Parathyroid adenoma (tissue), 2 donors: ENCODE measurements around the gene GANC.
"Not testable (repeated sequence)": the region's sequence is repeated elsewhere in the genome, so short reads cannot be mapped to it uniquely, and the experiment has no call there.

Experiments used
- H2AFZ ChIP-seq: fragments of 300-600 bp; sonication (generic); one replicate; pipeline ENCODE4 v1.7.0; 2017; ENCODE audit warnings: antibody characterized with exemption, mild to moderate bottlenecking
- H3K27ac ChIP-seq: fragments of 300-600 bp; sonication (generic); one replicate; pipeline ENCODE4 v1.7.0; 2017
- H3K27me3 ChIP-seq: fragments of 300-600 bp; sonication (generic); one replicate; pipeline ENCODE4 v1.7.0; 2017; ENCODE audit warnings: low read length; ENCODE audit not compliant: control insufficient read depth, insufficient read depth
- H3K36me3 ChIP-seq: fragments of 300-600 bp; sonication (generic); one replicate; pipeline ENCODE4 v1.7.0; 2017; ENCODE audit warnings: low read length; ENCODE audit not compliant: control insufficient read depth, insufficient read depth
- H3K4me1 ChIP-seq: fragments of 300-600 bp; sonication (generic); one replicate; pipeline ENCODE4 v1.7.0; 2017; ENCODE audit warnings: control low read depth
- H3K4me2 ChIP-seq: fragments of 300-600 bp; sonication (generic); one replicate; pipeline ENCODE4 v1.7.0; 2017; ENCODE audit warnings: low read length
- H3K4me3 ChIP-seq: fragments of 300-600 bp; sonication (generic); one replicate; pipeline ENCODE4 v1.7.0; 2017; ENCODE audit warnings: low read depth, low read length
- H3K79me2 ChIP-seq: fragments of 300-600 bp; sonication (generic); one replicate; pipeline ENCODE4 v1.7.0; 2017; ENCODE audit warnings: control low read depth
- H3K9ac ChIP-seq: fragments of 300-600 bp; sonication (generic); one replicate; pipeline ENCODE4 v1.7.0; 2017; ENCODE audit warnings: mild to moderate bottlenecking
- H3K9me3 ChIP-seq: fragments of 300-600 bp; sonication (generic); one replicate; pipeline ENCODE4 v1.7.0; 2017; ENCODE audit warnings: low read length; ENCODE audit not compliant: control insufficient read depth
- CTCF ChIP-seq: fragments of 300-600 bp; sonication (generic); IDR thresholded peaks from one replicate; pipeline ENCODE4 v1.7.0; 2017; ENCODE audit warnings: antibody characterized with exemption, mild to moderate bottlenecking
- donor health status: primary hyperparathyroidism.

Gene GANC

GRCh38 chr15:42272939-42273899 is at the start of gene GANC, which contains the start of gene TMEM87A:
TSS of gene GANC (plus strand) at chr15:42273201. CDS start at chr15:42274482, 1,281 bp downstream.
TSS of gene TMEM87A (minus strand) at chr15:42273433. CDS start at chr15:42273398, 35 bp downstream.
- no peak for TF ChIP-seq CTCF
- H3K79me2 ChIP-seq: peaks cover 5% of the 10 kb centered on the region
- H3K4me1 ChIP-seq: peaks cover 15% of the 10 kb centered on the region

GRCh38 chr15:42226648-42227047 is 46.4 kb upstream of the GANC start:
- Histone ChIP-seq H3K4me2 (no peak overlapping the region), H3K9me3 (no peaks in the 10 kb centered on the region), H3K27ac (no peak overlapping the region), H3K4me3 (no peak overlapping the region), H2AFZ (no peak overlapping the region), H3K79me2 (peaks cover 4% of the 10 kb centered on the region), H3K4me1 (peaks cover 10% of the 10 kb centered on the region), H3K27me3 (no peaks in the 10 kb centered on the region), H3K36me3 (no peaks in the 10 kb centered on the region), H3K9ac (no peak overlapping the region)
- no peak for TF ChIP-seq CTCF

More at GRCh38 chr15:42272939-42273899, at the start of gene GANC, which contains the start of gene TMEM87A:
- peak within 1 kb of the TSS; percentile 100 for H3K4me2 ChIP-seq
- H3K9ac ChIP-seq: peak within 1 kb of the TSS; percentile 29
- peak within 1 kb of the TSS; percentile 93 for H3K4me3 ChIP-seq
- H3K36me3 ChIP-seq: no peaks in the 10 kb centered on the region
- no peaks in the 10 kb centered on the region for H3K27me3 ChIP-seq
- no peaks in the 10 kb centered on the region for H3K9me3 ChIP-seq
- H3K27ac ChIP-seq: peak within 1 kb of the TSS; percentile 96
- H2AFZ ChIP-seq: peak within 1 kb of the TSS; percentile 77

- Histone ChIP-seq H3K27ac (no peak overlapping the region), H3K9me3 (no peaks in the 10 kb centered on the region), H3K4me3 (no peak overlapping the region), H3K4me1 (peaks cover 10% of the 10 kb centered on the region), H3K9ac (no peak overlapping the region), H3K36me3 (no peaks in the 10 kb centered on the region), H3K79me2 (peaks cover 4% of the 10 kb centered on the region), H3K4me2 (no peak overlapping the region), H2AFZ (no peak overlapping the region), H3K27me3 (no peaks in the 10 kb centered on the region)
- TF ChIP-seq CTCF: no peak
Measured at GRCh38 chr15:42228036-42228435, 45.0 kb upstream of the GANC start.

GRCh38 chr15:42228981-42229380 is 44.0 kb upstream of the GANC start:
- H3K4me3 ChIP-seq, H3K27me3 ChIP-seq, H3K4me2 ChIP-seq, H2AFZ ChIP-seq, H3K36me3 ChIP-seq, H3K79me2 ChIP-seq, H3K4me1 ChIP-seq, H3K27ac ChIP-seq, H3K9ac ChIP-seq, H3K9me3 ChIP-seq: not testable (repeated sequence)

GRCh38 chr15:42231088-42231487 is 41.9 kb upstream of the GANC start:
- no peak overlapping the region for H3K4me2 ChIP-seq
- H3K27me3 ChIP-seq: no peaks in the 10 kb centered on the region
- H3K36me3 ChIP-seq: no peaks in the 10 kb centered on the region
- H3K9ac ChIP-seq: no peak overlapping the region
- H3K4me1 ChIP-seq: peaks cover 10% of the 10 kb centered on the region
- H3K4me3 ChIP-seq: no peak overlapping the region
- no peak overlapping the region for H3K27ac ChIP-seq
- peaks cover 4% of the 10 kb centered on the region for H3K79me2 ChIP-seq
- no peak for TF ChIP-seq CTCF
- H2AFZ ChIP-seq: no peak overlapping the region
- no peaks in the 10 kb centered on the region for H3K9me3 ChIP-seq
